H9 (cell line): ENCODE data around the gene CEP170B. TPM values are rescaled to one million over a fixed set of nuclear protein-coding genes. Genes with fewer than 3 reads are reported as not detected.

Experiments used
- DNase-seq: peaks from one replicate; pipeline ENCODE4 v3.0.0-alpha.2; 2017
- H2AFZ ChIP-seq: one replicate; pipeline ENCODE4 v1.6.1; 2013; ENCODE audit warnings: mild to moderate bottlenecking, low read length, control low read depth, moderate library complexity
- H2AK5ac ChIP-seq: 2 replicates; pipeline ENCODE4 v1.6.1; 2013; ENCODE audit warnings: low read length, control low read depth, mixed read lengths; ENCODE audit not compliant: insufficient read length
- H2BK120ac ChIP-seq: one replicate; pipeline ENCODE4 v1.6.1; 2013; ENCODE audit warnings: low read depth, mild to moderate bottlenecking, low read length, control low read depth, inconsistent platforms; ENCODE audit not compliant: poor library complexity, severe bottlenecking
- H2BK12ac ChIP-seq: 2 replicates; pipeline ENCODE4 v1.6.1; 2013; ENCODE audit warnings: low read length, control low read depth, mixed read lengths, low read depth; ENCODE audit not compliant: insufficient read length
- H2BK15ac ChIP-seq: 2 replicates; pipeline ENCODE4 v1.6.1; 2013; ENCODE audit warnings: low read depth, low read length, control low read depth
- H2BK20ac ChIP-seq: one replicate; pipeline ENCODE4 v1.6.1; 2013; ENCODE audit warnings: low read depth, mild to moderate bottlenecking, low read length, control low read depth, inconsistent platforms; ENCODE audit not compliant: poor library complexity, severe bottlenecking
- H2BK5ac ChIP-seq: 2 replicates; pipeline ENCODE4 v1.6.1; 2013; ENCODE audit warnings: low read length, control low read depth, mixed read lengths; ENCODE audit not compliant: insufficient read length
- H3K14ac ChIP-seq: 2 replicates; pipeline ENCODE4 v1.6.1; 2013; ENCODE audit warnings: low read length, control low read depth; ENCODE audit not compliant: insufficient read depth
- H3K18ac ChIP-seq: 2 replicates; pipeline ENCODE4 v1.6.1; 2013; ENCODE audit warnings: low read depth, mild to moderate bottlenecking, mixed read lengths, low read length, control low read depth; ENCODE audit not compliant: insufficient read length
- H3K23ac ChIP-seq: 2 replicates; pipeline ENCODE4 v1.6.1; 2013; ENCODE audit warnings: low read length, control low read depth, mixed read lengths, low read depth; ENCODE audit not compliant: insufficient read length
- H3K23me2 ChIP-seq: 2 replicates; pipeline ENCODE4 v1.6.1; 2013; ENCODE audit warnings: low read depth, mild to moderate bottlenecking, mixed read lengths, low read length, control low read depth; ENCODE audit not compliant: insufficient read length, poor library complexity, severe bottlenecking
- H3K27ac ChIP-seq: 2 replicates; pipeline ENCODE4 v1.5.1; 2013; ENCODE audit warnings: low read length, control low read depth, mixed read lengths, low read depth; ENCODE audit not compliant: insufficient read length
- H3K27me3 ChIP-seq: 2 replicates; pipeline ENCODE4 v1.6.1; 2013; ENCODE audit warnings: low read length, control low read depth, inconsistent platforms; ENCODE audit not compliant: insufficient read depth
- H3K4ac ChIP-seq: 2 replicates; pipeline ENCODE4 v1.6.1; 2013; ENCODE audit warnings: low read depth, mild to moderate bottlenecking, control low read depth, inconsistent platforms, low read length, moderate library complexity
- H3K4me1 ChIP-seq: 2 replicates; pipeline ENCODE4 v1.6.1; 2013; ENCODE audit warnings: low read length, control low read depth, inconsistent platforms; ENCODE audit not compliant: insufficient read depth
- H3K4me2 ChIP-seq: 2 replicates; pipeline ENCODE4 v1.6.1; 2013; ENCODE audit warnings: low read length, control low read depth, mixed read lengths; ENCODE audit not compliant: insufficient read length, insufficient read depth
- H3K56ac ChIP-seq: 2 replicates; pipeline ENCODE4 v1.6.1; 2013; ENCODE audit warnings: low read depth, mild to moderate bottlenecking, mixed read lengths, low read length, control low read depth; ENCODE audit not compliant: insufficient read length
- H3K79me1 ChIP-seq: 2 replicates; pipeline ENCODE4 v1.6.1; 2013; ENCODE audit warnings: low read depth, mild to moderate bottlenecking, moderate library complexity, low read length, control low read depth, inconsistent platforms; ENCODE audit not compliant: insufficient read depth, poor library complexity, severe bottlenecking
- H3K79me2 ChIP-seq: 2 replicates; pipeline ENCODE4 v1.6.1; 2013; ENCODE audit warnings: low read length, control low read depth, inconsistent platforms; ENCODE audit not compliant: insufficient read depth
- H3K9ac ChIP-seq: 2 replicates; pipeline ENCODE4 v1.6.1; 2013; ENCODE audit warnings: low read length, control low read depth, mixed read lengths; ENCODE audit not compliant: insufficient read length; ENCODE audit errors: extremely low read depth
- H3K9me3 ChIP-seq: one replicate; pipeline ENCODE4 v1.6.1; 2013; ENCODE audit warnings: low read depth, low read length, inconsistent platforms; ENCODE audit not compliant: control insufficient read depth
- H3T11ph ChIP-seq: one replicate; pipeline ENCODE4 v1.6.1; 2013; ENCODE audit warnings: mild to moderate bottlenecking, low read length, control low read depth, inconsistent platforms
- H4K20me1 ChIP-seq: one replicate; pipeline ENCODE4 v1.6.1; 2013; ENCODE audit not compliant: control insufficient read depth, insufficient read length, insufficient read depth
- H4K5ac ChIP-seq: 2 replicates; pipeline ENCODE4 v1.6.1; 2013; ENCODE audit warnings: low read depth, mild to moderate bottlenecking, mixed read lengths, low read length, control low read depth; ENCODE audit not compliant: insufficient read length
- H4K8ac ChIP-seq: replicated peaks from 2 replicates; pipeline ENCODE4 v1.6.1; 2013; ENCODE audit warnings: low read length, control low read depth, mixed read lengths, low read depth; ENCODE audit not compliant: insufficient read length
- H4K91ac ChIP-seq: 2 replicates; pipeline ENCODE4 v1.6.1; 2013; ENCODE audit warnings: low read depth, mild to moderate bottlenecking, moderate library complexity, mixed read lengths, low read length, control low read depth; ENCODE audit not compliant: insufficient read length
- H3K27ac Mint-ChIP-seq, 3 experiments: 2 replicates in 2 of 3; 3 replicates in 1 of 3; pipeline ENCODE4 v1.8.0; 2020 to 2021; ENCODE audit warnings: mixed read lengths in 3 of 3, mild to moderate bottlenecking in 1 of 3, moderate library complexity in 1 of 3
- H3K27me3 Mint-ChIP-seq: 2 replicates; pipeline ENCODE4 v1.8.0; 2021; ENCODE audit warnings: low read depth, mild to moderate bottlenecking, moderate library complexity, mixed read lengths
- H3K36me3 Mint-ChIP-seq, 3 experiments: 2 replicates in 2 of 3; 3 replicates in 1 of 3; pipeline ENCODE4 v1.8.0; 2020 to 2021; ENCODE audit warnings: low read depth in 3 of 3, mixed read lengths in 3 of 3; ENCODE audit not compliant: insufficient read depth in 1 of 3
- H3K4me1 Mint-ChIP-seq, 2 experiments: 2 replicates each; pipeline ENCODE4 v1.8.0; 2020; ENCODE audit warnings: mixed read lengths in 2 of 2
- H3K4me3 Mint-ChIP-seq, 2 experiments: 2 replicates in 1 of 2; 3 replicates in 1 of 2; pipeline ENCODE4 v1.8.0; 2020 to 2021; ENCODE audit warnings: mild to moderate bottlenecking in 2 of 2, mixed read lengths in 2 of 2, moderate library complexity in 1 of 2
- H3K9me3 Mint-ChIP-seq, 2 experiments: 2 replicates in 1 of 2; 3 replicates in 1 of 2; pipeline ENCODE4 v1.8.0; 2020; ENCODE audit warnings: mild to moderate bottlenecking in 2 of 2, mixed read lengths in 2 of 2, moderate library complexity in 1 of 2
- CTCF ChIP-seq: fragments of 200-600 bp; sonication (generic); conservative IDR thresholded peaks from 3 replicates; pipeline ENCODE4 v1.8.0; 2021; ENCODE audit warnings: antibody characterized with exemption, mild to moderate bottlenecking
- WGBS: extraction: QIAGEN DNeasy Blood & Tissue Kit; methylation state at CpG from one replicate; pipeline ENCODE4 v1.1.7; 2013; ENCODE audit warnings: missing lambda C conversion rate, low lambda C conversion rate, mixed read lengths; ENCODE audit not compliant: insufficient read length; ENCODE audit errors: extremely low coverage; 5-methylcytosine and 5-hydroxymethylcytosine counted together
- total RNA-seq: library from RNA; stranded (reverse); gene quantifications from 2 replicates; pipeline ENCODE4 v1.2.1, GENCODE V29; 2021

Gene CEP170B
- total RNA-seq, 1 experiment from 2014 or later: 28.8 TPM

GRCh38 chr14:104882325-104882973 lies 17.4 kb downstream of the CEP170B start:
- DNase-seq: peak; percentile 96
- Histone ChIP-seq H4K20me1 (no peaks in the 10 kb centered on the region), H3T11ph (no peak overlapping the region), H2BK15ac (no peak overlapping the region), H3K23me2 (no peaks in the 10 kb centered on the region), H4K5ac (no peak overlapping the region), H3K14ac (no peak overlapping the region; the same call in 1 of the 2 replicates), H3K79me1 (no peaks in the 10 kb centered on the region), H2BK5ac (no peak overlapping the region), H3K9me3 (no peaks in the 10 kb centered on the region), H3K4me2 (no peak overlapping the region), H3K23ac (no peak overlapping the region), H3K18ac (no peak overlapping the region), H2BK20ac (no peak overlapping the region), H3K79me2 (no peaks in the 10 kb centered on the region), H2BK12ac (no peak overlapping the region), H4K91ac (no peak overlapping the region), H3K4ac (no peak overlapping the region), H4K8ac (no peak overlapping the region), H2BK120ac (no peak overlapping the region), H3K9ac (no peak overlapping the region), H3K27me3 (no peaks in the 10 kb centered on the region), H3K27ac (no peak overlapping the region), H3K56ac (no peak overlapping the region), H2AFZ (no peak overlapping the region), H2AK5ac (no peak overlapping the region), H3K4me1 (no peaks in the 10 kb centered on the region)
- WGBS: no CpG with 5 or more reads among the region's 13 CpGs
- peaks cover 4 to 18% (median 15%) of the 10 kb centered on the region in 3 experiments; a peak in 6 of 7 replicates for H3K36me3 Mint-ChIP-seq
- no peaks in the 10 kb centered on the region for H3K27me3 Mint-ChIP-seq
- TF ChIP-seq CTCF: no peak
- H3K9me3 Mint-ChIP-seq: no peaks in the 10 kb centered on the region
- no peak overlapping the region for H3K27ac Mint-ChIP-seq
- H3K4me1 Mint-ChIP-seq: peaks cover 0 to 5% of the 10 kb centered on the region in 2 experiments; a peak in 1 of 4 replicates
- H3K4me3 Mint-ChIP-seq: no peak overlapping the region
